Breast epithelium (tissue), 3 donors: ENCODE results near the gene PTPRZ1.

Experiments used
- CTCF ChIP-seq, 3 donors: fragments of 450-650 bp; IDR thresholded peaks; one replicate each; pipeline ENCODE4 v1.5.1; 2016 to 2017; ENCODE audit warnings: antibody characterized with exemption in 3 of 3, mild to moderate bottlenecking in 3 of 3, moderate library complexity in 3 of 3
- POLR2A ChIP-seq: fragments of 450-650 bp; IDR thresholded peaks from one replicate; pipeline ENCODE4 v1.6.1; 2016; ENCODE audit warnings: antibody characterized with exemption, mild to moderate bottlenecking, moderate library complexity
- POLR2AphosphoS5 ChIP-seq, 3 donors: sonication (generic); formaldehyde crosslinking; IDR thresholded peaks; one replicate each; pipeline ENCODE4 v1.6.1; 2017; ENCODE audit warnings: antibody characterized with exemption in 3 of 3

- TF ChIP-seq CTCF (IDR thresholded peaks at IDR 0.05) (no peak), POLR2AphosphoS5 (IDR thresholded peaks at IDR 0.05) (no peak), POLR2A (no peak)
These were observed 184.0 kb downstream of the PTPRZ1 start for GRCh38 chr7:122056977-122057376.
